ENCODE measurements around the gene BATF3.
"Not testable (repeated sequence)": the region's sequence is repeated elsewhere in the genome, so short reads cannot be mapped to it uniquely, and the experiment has no call there.

Gene BATF3

GRCh38 chr1:212680680-212681389 lies 18.8 kb downstream of the BATF3 start:
- DNase-seq = no peak

GRCh38 chr1:212678456-212679410 lies 20.9 kb downstream of the BATF3 start:
- DNase-seq = no peak

GRCh38 chr1:212677573-212677972 lies 22.1 kb downstream of the BATF3 start:
- no peak for DNase-seq

- no peak for DNase-seq
Measured at GRCh38 chr1:212677136-212677535, 22.5 kb downstream of the BATF3 start.

- no peak for DNase-seq
Measured at GRCh38 chr1:212675675-212676074, 24.0 kb downstream of the BATF3 start.

- no peak for DNase-seq
Measured at GRCh38 chr1:212674872-212675271, 24.8 kb downstream of the BATF3 start.

GRCh38 chr1:212671342-212672031 lies 28.2 kb downstream of the BATF3 start:
- DNase-seq = peak; percentile 24

- no peak for DNase-seq
Measured at GRCh38 chr1:212670882-212671281, 28.8 kb downstream of the BATF3 start.

GRCh38 chr1:212670301-212670700 lies 29.3 kb downstream of the BATF3 start:
- DNase-seq = no peak

- DNase-seq = no peak
Measured at GRCh38 chr1:212669600-212669999, 30.0 kb downstream of the BATF3 start.

GRCh38 chr1:212669102-212669501 lies 30.5 kb downstream of the BATF3 start:
- DNase-seq = no peak

- DNase-seq = no peak
Measured at GRCh38 chr1:212668477-212668876, 31.2 kb downstream of the BATF3 start.

- peak; percentile 28 for DNase-seq
Measured at GRCh38 chr1:212667223-212668139, 32.2 kb downstream of the BATF3 start.

GRCh38 chr1:212666116-212666775 lies 33.4 kb downstream of the BATF3 start:
- DNase-seq = no peak

- peak; percentile 75 for DNase-seq
Measured at GRCh38 chr1:212665241-212666115, 34.2 kb downstream of the BATF3 start.

GRCh38 chr1:212664409-212665199 lies 35.0 kb downstream of the BATF3 start:
- DNase-seq = no peak

- DNase-seq = not testable (repeated sequence)
Measured at GRCh38 chr1:212658250-212658649, 41.4 kb downstream of the BATF3 start.

GRCh38 chr1:212656730-212657129 lies 42.9 kb downstream of the BATF3 start:
- no peak for DNase-seq

GRCh38 chr1:212655668-212656440 lies 43.8 kb downstream of the BATF3 start:
- DNase-seq = no peak
